Parathyroid adenoma (tissue), 2 donors: ENCODE data around the gene PCCA.

Experiments used
- H2AFZ ChIP-seq: fragments of 300-600 bp; sonication (generic); one replicate; pipeline ENCODE4 v1.7.0; 2017; ENCODE audit warnings: antibody characterized with exemption, mild to moderate bottlenecking
- H3K27ac ChIP-seq: fragments of 300-600 bp; sonication (generic); one replicate; pipeline ENCODE4 v1.7.0; 2017
- H3K27me3 ChIP-seq: fragments of 300-600 bp; sonication (generic); one replicate; pipeline ENCODE4 v1.7.0; 2017; ENCODE audit warnings: low read length; ENCODE audit not compliant: control insufficient read depth, insufficient read depth
- H3K36me3 ChIP-seq: fragments of 300-600 bp; sonication (generic); one replicate; pipeline ENCODE4 v1.7.0; 2017; ENCODE audit warnings: low read length; ENCODE audit not compliant: control insufficient read depth, insufficient read depth
- H3K4me1 ChIP-seq: fragments of 300-600 bp; sonication (generic); one replicate; pipeline ENCODE4 v1.7.0; 2017; ENCODE audit warnings: control low read depth
- H3K4me2 ChIP-seq: fragments of 300-600 bp; sonication (generic); one replicate; pipeline ENCODE4 v1.7.0; 2017; ENCODE audit warnings: low read length
- H3K4me3 ChIP-seq: fragments of 300-600 bp; sonication (generic); one replicate; pipeline ENCODE4 v1.7.0; 2017; ENCODE audit warnings: low read depth, low read length
- H3K79me2 ChIP-seq: fragments of 300-600 bp; sonication (generic); one replicate; pipeline ENCODE4 v1.7.0; 2017; ENCODE audit warnings: control low read depth
- H3K9ac ChIP-seq: fragments of 300-600 bp; sonication (generic); one replicate; pipeline ENCODE4 v1.7.0; 2017; ENCODE audit warnings: mild to moderate bottlenecking
- H3K9me3 ChIP-seq: fragments of 300-600 bp; sonication (generic); one replicate; pipeline ENCODE4 v1.7.0; 2017; ENCODE audit warnings: low read length; ENCODE audit not compliant: control insufficient read depth
- CTCF ChIP-seq: fragments of 300-600 bp; sonication (generic); IDR thresholded peaks from one replicate; pipeline ENCODE4 v1.7.0; 2017; ENCODE audit warnings: antibody characterized with exemption, mild to moderate bottlenecking
- donor health status: primary hyperparathyroidism.

Gene PCCA

GRCh38 chr13:100543872-100544602, 455.1 kb downstream of the PCCA start:
- Histone ChIP-seq H3K4me3 (no peak overlapping the region), H3K79me2 (no peaks in the 10 kb centered on the region), H3K4me1 (no peaks in the 10 kb centered on the region), H3K4me2 (no peak overlapping the region), H3K27ac (no peak overlapping the region), H3K9ac (no peak overlapping the region), H2AFZ (no peak overlapping the region), H3K27me3 (no peaks in the 10 kb centered on the region), H3K36me3 (no peaks in the 10 kb centered on the region), H3K9me3 (no peaks in the 10 kb centered on the region)
- no peak for TF ChIP-seq CTCF

- Histone ChIP-seq H3K79me2 (no peaks in the 10 kb centered on the region), H3K4me1 (no peaks in the 10 kb centered on the region), H3K36me3 (no peaks in the 10 kb centered on the region), H3K27ac (no peak overlapping the region), H3K9me3 (no peaks in the 10 kb centered on the region), H3K9ac (no peak overlapping the region), H3K4me3 (no peak overlapping the region), H2AFZ (no peak overlapping the region), H3K4me2 (no peak overlapping the region), H3K27me3 (no peaks in the 10 kb centered on the region)
- TF ChIP-seq CTCF: no peak
Measured at GRCh38 chr13:100544866-100545683, 456.2 kb downstream of the PCCA start.

- Histone ChIP-seq H3K27me3 (no peaks in the 10 kb centered on the region), H3K36me3 (no peaks in the 10 kb centered on the region), H3K4me1 (no peaks in the 10 kb centered on the region), H3K9me3 (no peaks in the 10 kb centered on the region), H3K4me3 (no peak overlapping the region), H3K79me2 (no peaks in the 10 kb centered on the region), H3K4me2 (no peak overlapping the region), H2AFZ (no peak overlapping the region), H3K27ac (no peak overlapping the region), H3K9ac (no peak overlapping the region)
- TF ChIP-seq CTCF: no peak
Measured at GRCh38 chr13:100545684-100546061, 456.8 kb downstream of the PCCA start.

- Histone ChIP-seq H3K9me3 (no peaks in the 10 kb centered on the region), H3K36me3 (no peaks in the 10 kb centered on the region), H3K79me2 (no peaks in the 10 kb centered on the region), H3K4me3 (no peak overlapping the region), H3K4me2 (no peak overlapping the region), H3K27me3 (no peaks in the 10 kb centered on the region), H3K4me1 (no peaks in the 10 kb centered on the region), H3K27ac (no peak overlapping the region), H2AFZ (no peak overlapping the region), H3K9ac (no peak overlapping the region)
- no peak for TF ChIP-seq CTCF
Measured at GRCh38 chr13:100546713-100547405, 458.0 kb downstream of the PCCA start.
